Coronary artery (tissue), 2 donors: ENCODE measurements around the gene CPXM1.
"Not testable (repeated sequence)": the region's sequence is repeated elsewhere in the genome, so short reads cannot be mapped to it uniquely, and the experiment has no call there.

Experiments used
- DNase-seq: peaks from one replicate; pipeline ENCODE4 v3.0.0-alpha.2; 2017; ENCODE audit warnings: low spot score
- H3K27ac ChIP-seq, 2 donors: fragments of 200-600 bp; sonication (generic); one replicate each; pipeline ENCODE4 v1.5.1; 2016 to 2019
- H3K4me3 ChIP-seq: fragments of 200-600 bp; sonication (generic); 2 replicates; pipeline ENCODE4 v1.5.1; 2016; ENCODE audit warnings: mild to moderate bottlenecking, moderate library complexity
- TF ChIP-seq, protein P1 (sequence below): fragments of 200-600 bp; sonication (generic); IDR thresholded peaks from one replicate; pipeline ENCODE4 v1.5.1; 2019; ENCODE audit warnings: antibody characterized with exemption

The CPXM1 gene

DNA sequence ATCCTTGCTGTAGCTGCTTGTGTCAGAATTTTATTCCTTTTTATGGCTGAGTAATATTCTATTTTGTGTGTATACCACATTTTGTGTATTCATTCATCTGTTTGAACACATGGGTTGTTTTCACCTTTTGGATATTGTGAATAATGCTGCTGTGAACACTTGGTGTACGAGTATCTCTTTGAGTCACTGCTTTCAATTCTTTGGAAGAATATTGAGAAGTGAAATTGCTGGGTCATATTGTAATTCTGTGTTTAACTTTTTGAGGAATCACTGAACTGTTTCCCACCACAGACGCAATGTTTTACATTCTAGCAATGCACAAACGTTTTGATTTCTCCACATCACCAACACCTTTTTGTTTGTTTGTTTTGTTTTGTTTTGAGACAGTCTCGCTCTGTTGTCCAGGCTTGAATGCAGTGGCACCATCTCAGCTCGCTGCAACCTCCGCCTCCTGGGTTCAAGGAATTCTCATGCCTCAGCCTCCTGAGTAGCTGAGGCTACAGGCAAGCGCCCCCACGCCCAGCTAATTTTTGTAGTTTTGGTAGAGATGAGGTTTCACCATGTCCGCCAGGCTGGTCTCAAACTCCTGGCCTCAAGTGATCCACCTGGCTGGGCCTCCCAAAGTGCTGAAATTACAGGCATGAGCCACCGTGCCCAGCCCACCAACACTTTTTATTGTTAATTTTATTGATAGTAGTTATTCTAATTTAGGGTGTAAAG lies 21.7 kb downstream of the CPXM1 start:
- TF ChIP-seq, protein P1, sequence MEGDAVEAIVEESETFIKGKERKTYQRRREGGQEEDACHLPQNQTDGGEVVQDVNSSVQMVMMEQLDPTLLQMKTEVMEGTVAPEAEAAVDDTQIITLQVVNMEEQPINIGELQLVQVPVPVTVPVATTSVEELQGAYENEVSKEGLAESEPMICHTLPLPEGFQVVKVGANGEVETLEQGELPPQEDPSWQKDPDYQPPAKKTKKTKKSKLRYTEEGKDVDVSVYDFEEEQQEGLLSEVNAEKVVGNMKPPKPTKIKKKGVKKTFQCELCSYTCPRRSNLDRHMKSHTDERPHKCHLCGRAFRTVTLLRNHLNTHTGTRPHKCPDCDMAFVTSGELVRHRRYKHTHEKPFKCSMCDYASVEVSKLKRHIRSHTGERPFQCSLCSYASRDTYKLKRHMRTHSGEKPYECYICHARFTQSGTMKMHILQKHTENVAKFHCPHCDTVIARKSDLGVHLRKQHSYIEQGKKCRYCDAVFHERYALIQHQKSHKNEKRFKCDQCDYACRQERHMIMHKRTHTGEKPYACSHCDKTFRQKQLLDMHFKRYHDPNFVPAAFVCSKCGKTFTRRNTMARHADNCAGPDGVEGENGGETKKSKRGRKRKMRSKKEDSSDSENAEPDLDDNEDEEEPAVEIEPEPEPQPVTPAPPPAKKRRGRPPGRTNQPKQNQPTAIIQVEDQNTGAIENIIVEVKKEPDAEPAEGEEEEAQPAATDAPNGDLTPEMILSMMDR, result no peak
- no peak for DNase-seq
- H3K27ac ChIP-seq, result no peak overlapping the region
- H3K4me3 ChIP-seq, result no peak overlapping the region

DNA sequence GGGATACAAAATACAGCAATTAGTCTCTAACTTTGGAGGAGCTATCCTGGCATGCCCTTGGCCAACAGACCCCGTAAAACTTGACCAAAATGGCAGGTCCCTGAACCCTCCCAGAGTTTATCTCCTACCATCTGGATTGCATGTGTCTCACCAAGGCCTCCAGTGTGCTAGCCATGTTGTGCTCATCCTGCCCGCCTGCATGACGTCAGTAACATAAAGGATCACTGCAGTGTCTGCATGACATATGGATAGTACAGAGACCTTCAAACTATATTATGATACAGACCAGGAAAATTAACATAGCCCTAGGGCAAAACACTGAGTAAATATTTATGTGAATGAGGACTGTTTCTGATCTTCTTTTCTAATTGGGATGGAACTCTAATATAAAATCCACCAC lies 25.3 kb downstream of the CPXM1 start:
- H3K4me3 ChIP-seq, result no peak overlapping the region
- no peak for DNase-seq
- TF ChIP-seq, protein P1, result no peak
- no peak overlapping the region for H3K27ac ChIP-seq

DNA sequence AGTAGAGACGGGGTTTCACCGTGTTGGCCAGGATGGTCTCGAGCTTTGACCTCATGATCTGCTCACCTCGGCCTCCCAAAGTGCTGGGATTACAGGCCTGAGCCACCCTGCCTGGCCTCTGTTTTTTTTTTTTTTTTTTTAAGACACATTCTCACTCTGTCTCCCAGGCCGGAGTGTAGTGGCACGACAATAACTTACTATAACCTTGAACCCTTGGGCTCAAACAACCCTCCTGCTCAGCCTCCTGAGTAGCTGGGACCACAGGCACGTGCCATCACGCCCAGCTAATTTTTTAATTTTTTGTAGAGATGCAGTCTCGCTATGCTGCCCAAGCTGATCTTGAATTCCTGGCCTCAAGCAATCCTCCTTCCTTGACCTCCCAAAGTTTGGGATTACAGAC lies 26.6 kb downstream of the CPXM1 start:
- no peak for DNase-seq
- H3K27ac ChIP-seq, result no peak overlapping the region
- no peak overlapping the region for H3K4me3 ChIP-seq
- TF ChIP-seq, protein P1, result no peak

DNA sequence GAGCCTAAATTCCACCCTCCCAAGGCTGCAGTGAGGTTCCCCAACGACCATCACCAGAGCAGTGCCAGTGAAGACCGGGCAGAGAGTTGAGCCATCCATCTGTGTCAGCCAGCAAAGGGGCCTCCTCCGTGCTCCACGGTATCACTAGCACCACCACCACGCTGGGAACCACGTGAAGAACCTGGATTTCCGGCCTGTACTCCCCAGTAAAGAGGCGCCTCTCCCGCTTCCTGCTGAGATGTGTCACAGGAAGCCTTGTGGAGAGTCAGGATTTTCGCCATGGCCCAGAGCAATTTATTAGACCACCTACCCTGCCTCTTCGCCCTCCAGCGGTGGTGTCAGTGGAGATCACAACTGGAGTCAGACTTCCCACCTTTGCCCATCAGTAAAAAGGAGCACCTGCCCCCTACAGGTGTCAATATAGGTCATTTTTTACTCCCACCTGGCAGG lies 28.8 kb downstream of the CPXM1 start:
- Histone ChIP-seq H3K4me3 (no peak overlapping the region), H3K27ac (no peak overlapping the region)
- DNase-seq, result no peak
- TF ChIP-seq, protein P1, result no peak

DNA sequence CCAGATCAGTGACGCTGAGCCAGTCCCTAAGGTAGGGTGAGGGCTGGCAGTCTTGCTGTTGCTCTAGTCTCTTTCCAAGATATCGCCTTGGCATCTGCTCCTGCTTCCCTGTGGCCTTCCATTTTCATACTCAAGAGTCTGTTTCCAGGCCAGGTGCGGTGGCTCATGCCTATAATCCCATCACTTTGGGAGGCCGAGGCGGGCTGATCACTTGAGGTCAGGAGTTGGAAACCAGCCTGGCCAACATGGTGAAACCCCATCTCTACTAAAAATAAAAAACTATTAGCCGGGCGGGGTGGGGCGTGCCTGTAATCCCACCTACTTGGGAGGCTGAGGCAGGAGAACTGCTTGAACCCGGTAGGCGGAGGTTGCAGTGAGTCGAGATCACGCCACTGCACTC lies 30.3 kb downstream of the CPXM1 start:
- H3K4me3 ChIP-seq, H3K27ac ChIP-seq, DNase-seq: not testable (repeated sequence)

DNA sequence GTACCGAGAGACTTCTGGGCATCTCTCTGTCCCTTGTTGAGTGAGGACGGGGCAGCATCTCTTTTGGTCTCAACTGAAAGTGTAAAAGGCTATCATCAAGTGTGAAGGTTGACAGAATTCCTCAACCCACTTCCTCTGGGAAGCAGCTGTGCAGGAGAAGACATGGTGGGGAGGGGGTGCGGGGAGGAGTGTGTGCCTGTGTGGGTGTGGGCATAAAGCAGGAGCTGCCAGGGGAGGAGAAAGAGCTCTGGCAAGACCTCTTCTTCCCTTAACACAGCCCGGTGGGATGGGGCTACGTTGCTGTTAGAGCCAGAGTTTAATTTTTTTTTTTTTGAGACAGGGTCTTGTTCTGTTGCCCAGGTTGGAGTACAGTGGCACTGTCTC lies 31.8 kb downstream of the CPXM1 start:
- no peak overlapping the region for H3K4me3 ChIP-seq
- TF ChIP-seq, protein P1, result no peak
- H3K27ac ChIP-seq, result no peak overlapping the region
- no peak for DNase-seq

DNA sequence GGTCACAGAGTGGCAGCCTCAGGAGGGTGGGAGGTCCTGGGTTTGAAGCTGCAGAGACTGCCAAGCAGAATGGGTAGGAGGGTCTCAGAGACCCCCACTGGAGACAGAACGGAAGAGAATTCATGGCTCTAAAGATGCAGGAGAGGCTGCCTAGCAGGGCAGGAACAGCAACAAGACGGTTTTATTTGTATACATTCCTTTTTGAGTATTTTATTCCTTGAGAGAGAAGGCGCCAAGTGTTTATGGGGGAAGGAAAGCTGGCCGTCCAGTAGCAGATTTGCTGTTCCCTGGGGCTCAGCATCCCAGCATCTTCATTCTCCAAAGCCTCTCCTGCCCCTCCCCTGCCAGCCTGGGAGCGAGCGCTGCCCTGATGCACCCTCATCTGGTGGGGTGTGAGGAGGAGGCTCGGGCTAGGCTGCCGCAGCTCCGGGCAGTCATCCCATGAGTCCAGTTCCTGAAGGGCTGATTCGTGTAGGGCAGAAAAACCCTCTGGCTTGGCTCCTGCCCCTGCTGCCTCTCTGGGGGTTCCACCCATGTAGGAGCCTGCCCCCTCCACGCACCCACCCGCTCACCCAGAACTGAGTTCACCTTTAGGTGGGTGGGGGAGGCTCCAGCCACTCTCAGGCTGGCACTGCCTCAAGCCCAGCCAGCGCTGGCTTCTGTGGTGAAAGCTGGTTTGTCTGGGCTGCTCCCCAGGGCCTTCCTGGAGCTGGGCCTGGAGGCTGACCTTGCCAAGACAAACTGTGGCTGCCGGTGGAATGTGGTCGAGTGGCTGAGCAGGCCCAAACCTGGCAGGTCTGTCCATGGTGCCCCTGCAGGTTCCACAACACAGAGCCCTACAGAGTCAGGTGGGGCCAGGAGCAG lies 32.4 kb downstream of the CPXM1 start:
- Histone ChIP-seq H3K4me3 (peak overlapping the region; percentile 44), H3K27ac (no peak overlapping the region)
- no peak for DNase-seq
- TF ChIP-seq, protein P1, result no peak
